GM23338 (cell line): Measurements from ENCODE around the gene CLP1. TPM values are rescaled to one million over a fixed set of nuclear protein-coding genes. Genes with fewer than 3 reads are reported as not detected.

Experiments used
- ATAC-seq: fragments of 200-7000 bp; cut with Tn5 transposase; 3 replicates; pipeline ENCODE4 v1.9.1; 2020
- DNase-seq: peaks from one replicate; pipeline ENCODE4 v3.0.0-alpha.2; 2015; ENCODE audit warnings: low spot score
- H2AFZ ChIP-seq: fragments of 200-600 bp; sonication (generic); 2 replicates; pipeline ENCODE4 v1.8.0; 2016; ENCODE audit warnings: antibody characterized with exemption, mild to moderate bottlenecking, moderate library complexity
- H3F3A ChIP-seq: fragments of 200-600 bp; sonication (generic); replicated peaks from 2 replicates; pipeline ENCODE4 v1.8.0; 2017; ENCODE audit warnings: antibody characterized with exemption, mixed run types, low read depth
- H3K27ac ChIP-seq: fragments of 200-600 bp; sonication (generic); 2 replicates; pipeline ENCODE4 v1.6.1; 2016; ENCODE audit warnings: low read depth
- H3K27me3 ChIP-seq: fragments of 200-600 bp; sonication (generic); 2 replicates; pipeline ENCODE4 v1.8.0; 2016; ENCODE audit warnings: mild to moderate bottlenecking, mixed run types, moderate library complexity; ENCODE audit not compliant: insufficient read depth
- H3K36me3 ChIP-seq: fragments of 200-600 bp; sonication (generic); 2 replicates; pipeline ENCODE4 v1.8.0; 2016; ENCODE audit warnings: mild to moderate bottlenecking; ENCODE audit not compliant: insufficient read depth
- H3K4me1 ChIP-seq: fragments of 200-600 bp; sonication (generic); 2 replicates; pipeline ENCODE4 v1.8.0; 2016; ENCODE audit warnings: mild to moderate bottlenecking, moderate library complexity; ENCODE audit not compliant: insufficient read depth
- H3K4me2 ChIP-seq: fragments of 200-600 bp; sonication (generic); 2 replicates; pipeline ENCODE4 v1.7.1; 2017; ENCODE audit warnings: mixed run types
- H3K4me3 ChIP-seq: fragments of 200-600 bp; sonication (generic); 2 replicates; pipeline ENCODE4 v1.6.1; 2016; ENCODE audit warnings: mixed run types
- H3K79me2 ChIP-seq: fragments of 200-600 bp; sonication (generic); replicated peaks from 2 replicates; pipeline ENCODE4 v1.8.0; 2017; ENCODE audit warnings: mild to moderate bottlenecking; ENCODE audit not compliant: insufficient read depth
- H3K9me2 ChIP-seq: fragments of 200-600 bp; sonication (generic); 2 replicates; pipeline ENCODE4 v1.8.0; 2017; ENCODE audit not compliant: insufficient read depth
- H4K20me1 ChIP-seq: fragments of 200-600 bp; sonication (generic); replicated peaks from 2 replicates; pipeline ENCODE4 v1.8.0; 2017; ENCODE audit warnings: mild to moderate bottlenecking; ENCODE audit not compliant: insufficient read depth
- H3K27ac Mint-ChIP-seq: 2 replicates; pipeline ENCODE4 v1.8.0; 2020; ENCODE audit warnings: inconsistent platforms, mild to moderate bottlenecking, moderate library complexity, mixed read lengths
- H3K27me3 Mint-ChIP-seq: 3 replicates; pipeline ENCODE4 v1.8.0; 2022; ENCODE audit warnings: low read depth, mild to moderate bottlenecking, moderate library complexity, mixed read lengths, inconsistent platforms; ENCODE audit not compliant: insufficient read depth, poor library complexity
- H3K36me3 Mint-ChIP-seq: 3 replicates; pipeline ENCODE4 v1.8.0; 2021; ENCODE audit warnings: low read depth, mild to moderate bottlenecking, inconsistent platforms, moderate library complexity, mixed read lengths
- H3K4me1 Mint-ChIP-seq: 3 replicates; pipeline ENCODE4 v1.8.0; 2020; ENCODE audit warnings: mild to moderate bottlenecking, inconsistent platforms, mixed read lengths
- H3K4me3 Mint-ChIP-seq: 3 replicates; pipeline ENCODE4 v1.8.0; 2021; ENCODE audit warnings: moderate library complexity, mild to moderate bottlenecking, inconsistent platforms, mixed read lengths
- H3K9me3 Mint-ChIP-seq: 3 replicates; pipeline ENCODE4 v1.8.0; 2020; ENCODE audit warnings: moderate library complexity, mild to moderate bottlenecking, inconsistent platforms, mixed read lengths
- CREB1 ChIP-seq: fragments of 250-450 bp; sonication (Bioruptor Pico); IDR thresholded peaks from 2 replicates; pipeline ENCODE4 v1.5.0; 2020; ENCODE audit warnings: low read depth, mild to moderate bottlenecking, moderate library complexity
- ETS1 ChIP-seq: IDR thresholded peaks from 2 replicates; pipeline ENCODE4 v1.6.1; 2016; ENCODE audit warnings: antibody characterized with exemption
- EZH2 ChIP-seq: fragments of 200-600 bp; sonication (generic); IDR thresholded peaks from one replicate; pipeline ENCODE4 v1.8.0; 2017; ENCODE audit warnings: antibody characterized with exemption, mild to moderate bottlenecking, low read depth; ENCODE audit not compliant: unreplicated experiment
- EZH2phosphoT487 ChIP-seq: fragments of 200-600 bp; sonication (generic); IDR thresholded peaks from one replicate; pipeline ENCODE4 v1.8.1; 2018; ENCODE audit warnings: antibody characterized with exemption; ENCODE audit not compliant: unreplicated experiment
- JUNB ChIP-seq: IDR thresholded peaks from one replicate; pipeline ENCODE4 v1.6.1; 2016; ENCODE audit warnings: antibody characterized with exemption; ENCODE audit not compliant: unreplicated experiment
- POLR2AphosphoS5 ChIP-seq: IDR thresholded peaks from 2 replicates; pipeline ENCODE4 v1.6.1; 2016; ENCODE audit warnings: antibody characterized with exemption, low read depth
- STAT1 ChIP-seq: IDR thresholded peaks from one replicate; pipeline ENCODE4 v1.6.1; 2016; ENCODE audit warnings: antibody characterized with exemption; ENCODE audit not compliant: unreplicated experiment
- ZNF114 ChIP-seq: fragments of 250-450 bp; sonication (Bioruptor Pico); IDR thresholded peaks from 2 replicates; pipeline ENCODE4 v1.5.0; 2020; ENCODE audit warnings: mild to moderate bottlenecking, moderate library complexity
- ZNF331 ChIP-seq: fragments of 250-450 bp; sonication (Bioruptor Pico); IDR thresholded peaks from 2 replicates; pipeline ENCODE4 v1.5.0; 2020; ENCODE audit warnings: low read depth, mild to moderate bottlenecking, moderate library complexity
- ZNF462 ChIP-seq: fragments of 250-450 bp; sonication (Bioruptor Pico); IDR thresholded peaks from 2 replicates; pipeline ENCODE4 v1.5.0; 2020; ENCODE audit warnings: mild to moderate bottlenecking, moderate library complexity
- polyA plus RNA-seq: library from polyadenylated mRNA; unstranded; fragments of >200 nt; fragmentation: Nextera tagmentation; extraction: Ambion mirVana; gene quantifications from 2 replicates; pipeline ENCODE4 v1.2.1, GENCODE V29; 2016
- total RNA-seq: library from RNA; depleted of rRNA; stranded (reverse); fragments of >200 nt; shearing (Covaris generic); gene quantifications from 2 replicates; pipeline ENCODE4 v1.2.3, GENCODE V29; 2014
- TF ChIP-seq, protein P1 (sequence below), 2 experiments: fragments of 200-600 bp in 1 of 2; sonication (generic) in 1 of 2; conservative IDR thresholded peaks; 2 replicates each; pipeline versions ENCODE4 v1.5.1 to v1.6.1; 2016 to 2017; ENCODE audit warnings: antibody characterized with exemption in 2 of 2, low read depth in 2 of 2, mild to moderate bottlenecking in 2 of 2, moderate library complexity in 1 of 2

The CLP1 gene
- total and polyA plus RNA-seq, 2 experiments from 2014 or later, result 16.8 to 25.2 TPM

DNA sequence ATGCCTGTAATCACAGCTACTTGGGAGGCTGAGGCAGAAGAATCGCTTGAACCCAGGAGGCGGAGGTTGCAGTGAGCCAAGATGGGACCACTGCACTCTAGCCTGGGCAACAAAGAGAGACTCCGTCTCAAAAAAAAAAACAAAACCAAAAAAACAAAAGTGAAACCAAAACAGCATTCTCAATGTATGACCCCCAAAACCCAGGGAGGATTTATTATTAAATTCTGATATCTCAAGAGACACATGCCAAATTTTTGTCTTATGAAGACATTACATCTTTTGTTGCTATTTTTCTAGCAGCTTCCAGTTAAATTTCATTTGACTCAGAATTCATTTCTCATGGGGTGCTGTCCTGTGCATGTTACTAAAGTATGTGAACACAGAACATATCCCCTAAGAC lies 4.9 kb upstream of the CLP1 start (continued):
- TF ChIP-seq ETS1 (no peak), ZNF114 (CRISPR knock-in tag) (no peak), STAT1 (no peak)

DNA sequence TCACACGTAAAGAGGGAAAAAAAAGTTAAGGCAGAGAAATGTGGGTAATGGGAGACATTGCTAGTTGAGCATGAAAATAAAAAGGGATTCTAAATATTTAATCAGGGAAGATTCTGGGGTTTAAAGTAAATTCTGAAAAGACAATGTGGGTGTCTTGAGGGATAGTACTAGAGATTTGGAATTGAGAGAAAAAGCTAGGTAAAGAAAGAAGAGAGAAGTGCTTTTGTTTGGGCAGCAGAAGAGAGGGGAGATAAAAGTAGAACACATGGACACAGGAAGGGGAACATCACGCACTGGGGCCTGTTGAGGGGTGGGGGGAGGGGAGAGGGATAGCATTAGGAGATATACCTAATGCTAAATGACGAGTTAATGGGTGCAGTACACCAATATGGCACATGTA lies 4.4 kb upstream of the CLP1 start:
- Mint-ChIP-seq H3K9me3 (peaks cover 13% of the 10 kb centered on the region), H3K4me1 (peaks cover 49% of the 10 kb centered on the region), H3K36me3 (peaks cover under 1% of the 10 kb centered on the region; the same call in 1 of the 3 replicates), H3K27me3 (peaks cover 58% of the 10 kb centered on the region), H3K27ac (peak overlapping the region; percentile 49; the same call in 1 of the 2 replicates), H3K4me3 (peak overlapping the region; percentile 7; the same call in 1 of the 3 replicates)
- Histone ChIP-seq H3K4me3 (no peak overlapping the region), H3K79me2 (peaks cover 5% of the 10 kb centered on the region), H3K4me2 (peak overlapping the region; percentile 35), H3K36me3 (no peaks in the 10 kb centered on the region), H4K20me1 (peaks cover 2% of the 10 kb centered on the region; the same call in 1 of the 2 replicates), H3K9me2 (peaks cover 10% of the 10 kb centered on the region), H3K4me1 (peaks cover 27% of the 10 kb centered on the region), H3K27ac (0 out of 2 replicates have a peak overlapping the region, but pooled peaks have one; percentile 3), H3K27me3 (peaks cover 40% of the 10 kb centered on the region), H2AFZ (no peak overlapping the region), H3F3A (peaks cover 14% of the 10 kb centered on the region)
- ATAC-seq (no peak), DNase-seq (no peak)
- TF ChIP-seq JUNB (no peak), STAT1 (no peak), EZH2 (no peak), ETS1 (no peak), CREB1 (CRISPR knock-in tag) (no peak), EZH2phosphoT487 (no peak), ZNF114 (CRISPR knock-in tag) (no peak), ZNF462 (CRISPR knock-in tag) (no peak), ZNF331 (no peak), POLR2AphosphoS5 (no peak)
- TF ChIP-seq, protein P1, sequence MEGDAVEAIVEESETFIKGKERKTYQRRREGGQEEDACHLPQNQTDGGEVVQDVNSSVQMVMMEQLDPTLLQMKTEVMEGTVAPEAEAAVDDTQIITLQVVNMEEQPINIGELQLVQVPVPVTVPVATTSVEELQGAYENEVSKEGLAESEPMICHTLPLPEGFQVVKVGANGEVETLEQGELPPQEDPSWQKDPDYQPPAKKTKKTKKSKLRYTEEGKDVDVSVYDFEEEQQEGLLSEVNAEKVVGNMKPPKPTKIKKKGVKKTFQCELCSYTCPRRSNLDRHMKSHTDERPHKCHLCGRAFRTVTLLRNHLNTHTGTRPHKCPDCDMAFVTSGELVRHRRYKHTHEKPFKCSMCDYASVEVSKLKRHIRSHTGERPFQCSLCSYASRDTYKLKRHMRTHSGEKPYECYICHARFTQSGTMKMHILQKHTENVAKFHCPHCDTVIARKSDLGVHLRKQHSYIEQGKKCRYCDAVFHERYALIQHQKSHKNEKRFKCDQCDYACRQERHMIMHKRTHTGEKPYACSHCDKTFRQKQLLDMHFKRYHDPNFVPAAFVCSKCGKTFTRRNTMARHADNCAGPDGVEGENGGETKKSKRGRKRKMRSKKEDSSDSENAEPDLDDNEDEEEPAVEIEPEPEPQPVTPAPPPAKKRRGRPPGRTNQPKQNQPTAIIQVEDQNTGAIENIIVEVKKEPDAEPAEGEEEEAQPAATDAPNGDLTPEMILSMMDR (conservative IDR thresholded peaks at IDR 0.05; ENCODE audit: low read depth in 2 of 2), result no peak
